Testis (tissue), 3 donors: Measurements from ENCODE around the gene DNAJC19. TPM values are rescaled to one million over a fixed set of nuclear protein-coding genes. Genes with fewer than 3 reads are reported as not detected.

Experiments
- DNase-seq: peaks from one replicate; pipeline ENCODE4 v3.0.0-alpha.2; 2019
- H3K27ac ChIP-seq, 2 donors: fragments of 200-600 bp; sonication (generic); one replicate each; pipeline ENCODE4 v1.5.1; 2019
- H3K27me3 ChIP-seq: fragments of 200-600 bp; sonication (generic); one replicate; pipeline ENCODE4 v1.5.1; 2019
- H3K36me3 ChIP-seq: fragments of 200-600 bp; sonication (generic); one replicate; pipeline ENCODE4 v1.5.1; 2017; ENCODE audit warnings: low read depth; ENCODE audit errors: missing control alignments
- H3K4me1 ChIP-seq: fragments of 200-600 bp; sonication (generic); one replicate; pipeline ENCODE4 v1.5.1; 2019
- H3K4me3 ChIP-seq, 2 donors: fragments of 200-600 bp; sonication (generic); one replicate each; pipeline ENCODE4 v1.5.1; 2017 to 2019
- H3K9me3 ChIP-seq: fragments of 200-600 bp; sonication (generic); one replicate; pipeline ENCODE4 v1.5.1; 2017
- POLR2A ChIP-seq: fragments of 450-650 bp; IDR thresholded peaks from one replicate; pipeline ENCODE4 v1.6.1; 2017; ENCODE audit warnings: antibody characterized with exemption, mild to moderate bottlenecking, moderate library complexity
- WGBS, 2 donors: methylation state at CpG; one replicate each; pipeline ENCODE4 v1.1.5; 2018; 5-methylcytosine and 5-hydroxymethylcytosine counted together
- intact Hi-C: fragments of 100-400 bp; cut with DNase I; formaldehyde crosslinking; loops from one replicate; pipeline ENCODE4 v1.15.1; 2023; ENCODE audit warnings: low total_unique reads
- polyA plus RNA-seq: library from polyadenylated mRNA; stranded (reverse); fragments of 350-450 nt; fragmentation: Illumina TruSeq; extraction: RNeasy Lipid Tissue Mini Kit (QIAGEN cat#74804); gene quantifications from one replicate; pipeline ENCODE4 v1.2.3, GENCODE V29; 2014; ENCODE audit warnings: low read depth, low replicate concordance; ENCODE audit not compliant: insufficient read depth
- total RNA-seq, 2 donors: library from RNA; depleted of rRNA; stranded (reverse); fragments of >200 nt; gene quantifications; one replicate each; pipeline ENCODE4 v1.2.3, GENCODE V29; 2016
- TF ChIP-seq, protein P1 (sequence below), 3 experiments: fragments of 450-650 bp in 2 of 3; fragments of 200-600 bp in 1 of 3; sonication (generic) in 1 of 3; IDR thresholded peaks; one replicate each; pipeline ENCODE4 v1.5.1; 2016 to 2019; ENCODE audit warnings: antibody characterized with exemption in 3 of 3, mild to moderate bottlenecking in 2 of 3, moderate library complexity in 1 of 3

Gene DNAJC19
- total and polyA plus RNA-seq, 3 donors from 2014 or later: 28.1 to 32.1 (median 28.3) TPM

DNA sequence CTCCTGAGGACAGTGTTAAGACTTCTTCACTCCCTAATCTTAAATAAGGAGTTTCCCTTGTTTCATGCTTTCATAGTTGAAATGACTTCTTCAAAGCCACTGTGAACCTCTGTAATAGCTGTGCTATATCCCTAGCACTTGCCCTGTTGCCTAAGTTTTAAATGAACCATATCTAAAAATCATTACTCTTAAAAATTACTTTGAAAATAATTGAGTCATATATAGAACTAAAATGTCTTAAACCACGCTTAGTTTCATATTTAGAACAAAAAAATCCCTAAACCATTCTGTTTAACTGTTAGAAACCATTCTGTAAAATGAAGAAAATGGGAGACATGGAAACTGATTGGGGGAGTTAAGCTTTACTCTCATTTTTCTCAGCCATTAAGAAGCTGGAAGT is 29.8 kb downstream of the DNAJC19 start:
- H3K4me1 ChIP-seq: no peaks in the 10 kb centered on the region
- H3K27ac ChIP-seq: no peak overlapping the region
- DNase-seq: no peak
- H3K4me3 ChIP-seq: no peak overlapping the region
- WGBS, 2 donors: 95 to 97% methylated on average over 1 of the region's 1 CpG
- no peaks in the 10 kb centered on the region for H3K27me3 ChIP-seq
- no peak for TF ChIP-seq POLR2A
- TF ChIP-seq, protein P1, sequence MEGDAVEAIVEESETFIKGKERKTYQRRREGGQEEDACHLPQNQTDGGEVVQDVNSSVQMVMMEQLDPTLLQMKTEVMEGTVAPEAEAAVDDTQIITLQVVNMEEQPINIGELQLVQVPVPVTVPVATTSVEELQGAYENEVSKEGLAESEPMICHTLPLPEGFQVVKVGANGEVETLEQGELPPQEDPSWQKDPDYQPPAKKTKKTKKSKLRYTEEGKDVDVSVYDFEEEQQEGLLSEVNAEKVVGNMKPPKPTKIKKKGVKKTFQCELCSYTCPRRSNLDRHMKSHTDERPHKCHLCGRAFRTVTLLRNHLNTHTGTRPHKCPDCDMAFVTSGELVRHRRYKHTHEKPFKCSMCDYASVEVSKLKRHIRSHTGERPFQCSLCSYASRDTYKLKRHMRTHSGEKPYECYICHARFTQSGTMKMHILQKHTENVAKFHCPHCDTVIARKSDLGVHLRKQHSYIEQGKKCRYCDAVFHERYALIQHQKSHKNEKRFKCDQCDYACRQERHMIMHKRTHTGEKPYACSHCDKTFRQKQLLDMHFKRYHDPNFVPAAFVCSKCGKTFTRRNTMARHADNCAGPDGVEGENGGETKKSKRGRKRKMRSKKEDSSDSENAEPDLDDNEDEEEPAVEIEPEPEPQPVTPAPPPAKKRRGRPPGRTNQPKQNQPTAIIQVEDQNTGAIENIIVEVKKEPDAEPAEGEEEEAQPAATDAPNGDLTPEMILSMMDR (IDR thresholded peaks at IDR 0.05): no peak
- intact Hi-C loops: no loop called here
- H3K9me3 ChIP-seq: no peaks in the 10 kb centered on the region
- no peaks in the 10 kb centered on the region for H3K36me3 ChIP-seq

DNA sequence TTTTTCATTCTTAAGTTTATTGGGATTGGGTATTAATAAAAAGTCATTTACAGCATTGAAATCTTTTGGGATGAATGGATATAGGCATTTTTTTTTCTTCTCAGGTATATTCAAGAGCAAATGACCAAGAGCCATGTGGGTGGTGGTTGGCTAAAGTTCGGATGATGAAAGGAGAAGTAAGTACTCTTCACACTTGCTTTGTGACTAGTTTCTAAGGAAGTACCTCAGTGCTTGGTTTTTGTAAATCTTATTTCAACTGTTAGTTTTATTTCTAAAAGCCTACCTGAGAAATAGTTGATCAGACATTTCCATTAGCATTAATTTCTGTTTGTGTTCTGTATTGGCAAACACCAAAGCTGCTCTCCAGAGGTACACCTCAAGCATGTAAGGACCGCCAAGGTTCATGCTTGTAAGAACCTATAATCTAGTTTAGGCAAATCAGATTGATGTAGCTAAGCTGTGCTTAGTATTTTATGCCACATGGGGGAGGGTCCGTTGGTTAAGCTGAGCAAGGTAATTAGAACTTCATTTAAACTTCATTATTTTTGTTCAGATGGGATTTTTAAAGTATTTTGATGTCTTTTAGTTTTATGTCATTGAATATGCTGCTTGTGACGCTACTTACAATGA is 41.7 kb downstream of the DNAJC19 start:
- TF ChIP-seq POLR2A: no peak
- TF ChIP-seq, protein P1 (IDR thresholded peaks at IDR 0.05): no peak
- Histone ChIP-seq H3K9me3 (no peaks in the 10 kb centered on the region), H3K27ac (no peak overlapping the region), H3K4me3 (no peak overlapping the region), H3K27me3 (no peaks in the 10 kb centered on the region), H3K36me3 (peaks cover 4% of the 10 kb centered on the region), H3K4me1 (no peaks in the 10 kb centered on the region)
- WGBS, 2 donors: 82 to 92% methylated on average over 4 of the region's 4 CpGs
- no peak for DNase-seq
- intact Hi-C loops: no loop called here

DNA sequence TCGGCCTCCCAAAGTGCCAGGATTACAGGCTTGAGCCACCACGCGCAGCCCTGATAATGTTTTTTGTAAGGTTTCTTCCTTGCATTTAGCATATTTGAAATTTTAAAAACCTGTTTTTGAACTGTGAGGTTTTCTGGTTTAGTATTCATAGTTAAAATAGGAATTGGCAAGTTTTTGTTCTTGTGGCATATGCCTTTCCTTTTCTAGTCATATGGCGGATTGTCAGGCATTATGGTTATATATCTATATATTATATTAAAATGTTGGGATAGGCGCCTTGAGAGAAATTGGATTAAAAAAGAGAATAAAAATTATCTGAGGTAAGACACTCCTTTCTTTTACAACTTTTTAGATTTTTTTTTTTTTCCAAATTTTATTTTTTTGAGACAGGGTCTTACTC is 48.7 kb downstream of the DNAJC19 start:
- WGBS, 2 donors: 96 to 99% methylated on average over 5 of the region's 5 CpGs

DNA sequence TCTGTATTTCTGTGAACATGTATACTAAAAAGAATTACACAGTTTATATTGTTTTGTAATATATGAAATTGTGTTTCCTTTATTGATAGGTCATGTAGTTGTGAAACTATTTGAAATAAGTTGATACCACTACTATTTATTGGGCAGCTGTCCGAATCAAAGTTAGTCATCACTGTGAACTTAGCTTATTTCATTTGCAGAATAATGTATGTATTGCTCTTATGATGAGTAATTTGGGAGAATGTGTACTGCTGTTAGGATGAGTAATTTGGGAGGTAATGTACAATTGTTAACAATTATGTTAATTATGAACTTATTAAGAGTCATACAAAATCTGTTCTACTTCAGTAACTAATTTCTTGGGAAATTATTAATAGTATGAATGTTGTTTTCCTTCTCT is 54.9 kb downstream of the DNAJC19 start:
- Histone ChIP-seq H3K9me3 (no peaks in the 10 kb centered on the region), H3K27ac (no peak overlapping the region)
- TF ChIP-seq POLR2A: no peak
- TF ChIP-seq, protein P1 (IDR thresholded peaks at IDR 0.05): no peak

More for the DNA sequence above, 48.7 kb downstream of the DNAJC19 start:
- Histone ChIP-seq H3K27ac (no peak overlapping the region), H3K9me3 (no peaks in the 10 kb centered on the region), H3K27me3 (no peaks in the 10 kb centered on the region), H3K4me1 (no peaks in the 10 kb centered on the region), H3K4me3 (no peak overlapping the region), H3K36me3 (no peaks in the 10 kb centered on the region)
- no peak for DNase-seq
- intact Hi-C loops: no loop called here
- TF ChIP-seq, protein P1 (IDR thresholded peaks at IDR 0.05): no peak
- no peak for TF ChIP-seq POLR2A

More for the DNA sequence above, 54.9 kb downstream of the DNAJC19 start:
- H3K36me3 ChIP-seq: no peaks in the 10 kb centered on the region
- no peaks in the 10 kb centered on the region for H3K4me1 ChIP-seq
- no peak overlapping the region for H3K4me3 ChIP-seq
- intact Hi-C loops: no loop called here
- 92 to 93% methylated on average over 1 of the region's 1 CpG for WGBS, 2 donors
- DNase-seq: no peak
- no peaks in the 10 kb centered on the region for H3K27me3 ChIP-seq

Other genes with a start within 250 kb of the DNAJC19 start
- gene FXR1, start 77.1 kb downstream of the DNAJC19 start, total RNA-seq: 100 to 1,000 TPM; 183 to 274 TPM
- 273 TPM for gene FXR1, start 77.1 kb downstream of the DNAJC19 start, polyA plus RNA-seq